OCI-LY1 (cell line): Measurements from ENCODE around the gene TMIGD1.

Experiments used
- H2AFZ ChIP-seq: fragments of 200-600 bp; sonication (generic), shearing (Covaris generic); 2 replicates; pipeline ENCODE4 v1.6.0; 2014; ENCODE audit warnings: antibody characterized with exemption, mild to moderate bottlenecking, low read length
- H3F3A ChIP-seq: fragments of 200-600 bp; sonication (generic), shearing (Covaris generic); 2 replicates; pipeline ENCODE4 v1.6.0; 2014; ENCODE audit warnings: mild to moderate bottlenecking, antibody characterized with exemption, low read length, moderate library complexity; ENCODE audit not compliant: insufficient read depth
- H3K27ac ChIP-seq: fragments of 200-600 bp; sonication (generic); 2 replicates; pipeline ENCODE4 v1.5.1; 2014; ENCODE audit warnings: low read length, mixed run types, mild to moderate bottlenecking, low read depth; ENCODE audit not compliant: poor library complexity, severe bottlenecking
- H3K27me3 ChIP-seq: fragments of 200-600 bp; sonication (generic); 2 replicates; pipeline ENCODE4 v1.6.0; 2014; ENCODE audit warnings: antibody characterized with exemption, mild to moderate bottlenecking, low read length, moderate library complexity; ENCODE audit not compliant: insufficient read depth
- H3K36me3 ChIP-seq: fragments of 200-600 bp; sonication (generic); 2 replicates; pipeline ENCODE4 v1.6.1; 2014; ENCODE audit warnings: mild to moderate bottlenecking, antibody characterized with exemption, low read length, moderate library complexity, mixed read lengths; ENCODE audit not compliant: insufficient read depth
- H3K4me1 ChIP-seq: fragments of 200-600 bp; sonication (generic); 2 replicates; pipeline ENCODE4 v1.5.1; 2014; ENCODE audit warnings: mild to moderate bottlenecking, low read length, moderate library complexity; ENCODE audit not compliant: insufficient read depth, severe bottlenecking
- H3K4me2 ChIP-seq: fragments of 200-600 bp; sonication (generic), shearing (Covaris generic); 2 replicates; pipeline ENCODE4 v1.6.1; 2014; ENCODE audit warnings: low read length
- H3K4me3 ChIP-seq: fragments of 200-600 bp; sonication (generic); 2 replicates; pipeline ENCODE4 v1.5.1; 2014; ENCODE audit warnings: low read length, low read depth, mild to moderate bottlenecking, mixed read lengths; ENCODE audit not compliant: poor library complexity, severe bottlenecking
- H3K79me2 ChIP-seq: fragments of 200-600 bp; shearing (Covaris generic); 2 replicates; pipeline ENCODE4 v1.6.1; 2016; ENCODE audit warnings: mixed run types, low read length, mixed read lengths; ENCODE audit not compliant: insufficient read depth
- H3K9ac ChIP-seq: fragments of 200-600 bp; sonication (generic), shearing (Covaris generic); 2 replicates; pipeline ENCODE4 v1.6.1; 2014; ENCODE audit warnings: mild to moderate bottlenecking, low read length, mixed read lengths
- H3K9me2 ChIP-seq: fragments of 200-600 bp; sonication (generic), shearing (Covaris generic); 2 replicates; pipeline ENCODE4 v1.6.1; 2014; ENCODE audit warnings: low read depth, mild to moderate bottlenecking, low read length, mixed read lengths
- H3K9me3 ChIP-seq: fragments of 200-600 bp; shearing (Covaris generic); 2 replicates; pipeline ENCODE4 v1.6.1; 2014; ENCODE audit warnings: low read length, mixed read lengths
- H4K20me1 ChIP-seq: fragments of 200-600 bp; sonication (generic), shearing (Covaris generic); 2 replicates; pipeline ENCODE4 v1.6.0; 2016; ENCODE audit warnings: mild to moderate bottlenecking, low read length; ENCODE audit not compliant: insufficient read depth
- EZH2 ChIP-seq: fragments of 200-600 bp; sonication (generic), shearing (Covaris generic); IDR thresholded peaks from 2 replicates; pipeline ENCODE4 v1.8.0; 2017; ENCODE audit warnings: borderline replicate concordance, mixed run types, mild to moderate bottlenecking, antibody characterized with exemption, low read length, moderate library complexity, mixed read lengths
- TF ChIP-seq, protein P1 (sequence below): fragments of 200-600 bp; sonication (generic), shearing (Covaris generic); IDR thresholded peaks from 2 replicates; pipeline ENCODE4 v1.5.1; 2017; ENCODE audit warnings: mild to moderate bottlenecking, antibody characterized with exemption, low read length, moderate library complexity, mixed read lengths

The TMIGD1 gene

DNA sequence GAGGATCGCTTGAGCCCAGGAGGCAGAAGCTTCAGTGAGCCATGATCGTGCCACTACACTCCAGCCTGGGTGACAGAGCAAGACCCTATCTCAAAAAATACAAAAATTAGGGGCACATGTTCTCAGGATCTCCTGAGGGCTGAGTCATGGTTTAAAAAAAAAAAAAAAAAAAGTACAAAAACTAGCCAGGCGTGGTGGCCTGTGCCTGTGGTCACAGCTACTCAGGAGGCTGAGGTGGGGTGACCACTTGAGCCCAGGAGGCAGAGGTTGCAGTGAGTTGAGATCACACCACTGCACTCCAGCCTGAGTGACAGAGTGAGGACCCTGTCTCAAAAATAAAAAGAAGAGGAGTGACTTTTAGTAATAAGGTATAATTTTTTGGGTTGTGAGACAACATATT lies 59.0 kb downstream of the TMIGD1 start:
- no peaks in the 10 kb centered on the region for H3K9me3 ChIP-seq
- no peak overlapping the region for H3K9ac ChIP-seq
- H3K4me3 ChIP-seq = no peak overlapping the region
- peaks cover 96% of the 10 kb centered on the region for H3K36me3 ChIP-seq
- H3K79me2 ChIP-seq = no peaks in the 10 kb centered on the region
- H3K9me2 ChIP-seq = no peaks in the 10 kb centered on the region
- H3K27ac ChIP-seq = no peak overlapping the region
- no peaks in the 10 kb centered on the region for H3K27me3 ChIP-seq
- H3K4me2 ChIP-seq = no peak overlapping the region
- no peaks in the 10 kb centered on the region for H3F3A ChIP-seq
- H4K20me1 ChIP-seq = no peaks in the 10 kb centered on the region
- no peaks in the 10 kb centered on the region for H3K4me1 ChIP-seq
- H2AFZ ChIP-seq = no peak overlapping the region
- TF ChIP-seq, protein P1, sequence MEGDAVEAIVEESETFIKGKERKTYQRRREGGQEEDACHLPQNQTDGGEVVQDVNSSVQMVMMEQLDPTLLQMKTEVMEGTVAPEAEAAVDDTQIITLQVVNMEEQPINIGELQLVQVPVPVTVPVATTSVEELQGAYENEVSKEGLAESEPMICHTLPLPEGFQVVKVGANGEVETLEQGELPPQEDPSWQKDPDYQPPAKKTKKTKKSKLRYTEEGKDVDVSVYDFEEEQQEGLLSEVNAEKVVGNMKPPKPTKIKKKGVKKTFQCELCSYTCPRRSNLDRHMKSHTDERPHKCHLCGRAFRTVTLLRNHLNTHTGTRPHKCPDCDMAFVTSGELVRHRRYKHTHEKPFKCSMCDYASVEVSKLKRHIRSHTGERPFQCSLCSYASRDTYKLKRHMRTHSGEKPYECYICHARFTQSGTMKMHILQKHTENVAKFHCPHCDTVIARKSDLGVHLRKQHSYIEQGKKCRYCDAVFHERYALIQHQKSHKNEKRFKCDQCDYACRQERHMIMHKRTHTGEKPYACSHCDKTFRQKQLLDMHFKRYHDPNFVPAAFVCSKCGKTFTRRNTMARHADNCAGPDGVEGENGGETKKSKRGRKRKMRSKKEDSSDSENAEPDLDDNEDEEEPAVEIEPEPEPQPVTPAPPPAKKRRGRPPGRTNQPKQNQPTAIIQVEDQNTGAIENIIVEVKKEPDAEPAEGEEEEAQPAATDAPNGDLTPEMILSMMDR = no peak
- TF ChIP-seq EZH2 = no peak

GRCh38 chr17:30273373-30273772 lies 60.5 kb downstream of the TMIGD1 start:
- Histone ChIP-seq H3K36me3 (peaks cover 93% of the 10 kb centered on the region), H3K79me2 (no peaks in the 10 kb centered on the region), H3K27ac (no peak overlapping the region), H3K9me2 (no peaks in the 10 kb centered on the region), H3F3A (no peaks in the 10 kb centered on the region), H3K9me3 (no peaks in the 10 kb centered on the region), H3K4me1 (no peaks in the 10 kb centered on the region), H2AFZ (no peak overlapping the region), H4K20me1 (no peaks in the 10 kb centered on the region), H3K27me3 (no peaks in the 10 kb centered on the region), H3K4me2 (no peak overlapping the region), H3K9ac (no peak overlapping the region), H3K4me3 (no peak overlapping the region)
- no peak for TF ChIP-seq EZH2
- TF ChIP-seq, protein P1 = no peak

DNA sequence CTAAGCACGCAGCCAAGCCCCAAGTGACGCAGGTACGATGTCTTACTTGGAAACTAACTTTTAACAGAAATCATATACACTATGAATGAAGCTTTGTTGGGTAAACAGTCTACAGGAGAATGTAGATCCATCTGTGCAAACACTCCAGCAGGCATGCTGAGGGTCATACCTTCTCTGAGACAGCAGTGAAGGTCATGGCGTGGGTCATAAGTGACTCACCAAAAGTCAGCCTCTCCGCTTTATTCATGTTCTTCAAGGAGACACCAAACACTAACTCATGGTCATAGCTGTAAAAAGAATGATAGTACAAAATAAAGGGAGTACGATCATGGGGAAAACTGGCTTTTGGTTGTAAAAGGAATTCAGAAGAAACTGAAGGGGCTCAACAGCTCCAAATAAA lies 62.8 kb downstream of the TMIGD1 start:
- TF ChIP-seq, protein P1 = no peak
- no peak for TF ChIP-seq EZH2

More for the DNA sequence above, 62.8 kb downstream of the TMIGD1 start:
- Histone ChIP-seq H3K4me1 (no peaks in the 10 kb centered on the region), H3K9ac (no peak overlapping the region), H3K9me3 (no peaks in the 10 kb centered on the region), H3K36me3 (peaks cover 94% of the 10 kb centered on the region), H3F3A (no peaks in the 10 kb centered on the region), H3K4me3 (no peak overlapping the region), H3K79me2 (no peaks in the 10 kb centered on the region), H4K20me1 (no peaks in the 10 kb centered on the region), H3K27ac (no peak overlapping the region), H3K27me3 (no peaks in the 10 kb centered on the region), H3K9me2 (no peaks in the 10 kb centered on the region), H3K4me2 (no peak overlapping the region), H2AFZ (no peak overlapping the region)
